ENCODE data around the gene STKLD1.
A peak's percentile ranks its signal among the peaks of the same experiment; 100 is the strongest.

The STKLD1 gene

GRCh38 chr9:133362359-133363044, 13.7 kb upstream of the STKLD1 start:
- peaks cover 31% of the 10 kb centered on the region for H3K36me3 ChIP-seq (ENCODE audit: insufficient read depth, low read length)
- peaks cover 2% of the 10 kb centered on the region for H3K4me1 ChIP-seq (ENCODE audit: control insufficient read depth, insufficient read depth, low read length, unreplicated experiment)
- H3K27me3 ChIP-seq (ENCODE audit: insufficient read depth, low read length), result no peaks in the 10 kb centered on the region
- H2AFZ ChIP-seq (ENCODE audit: low read length, unreplicated experiment), result no peak overlapping the region
- H3K4me3 ChIP-seq (ENCODE audit: low read depth, low read length), result no peak overlapping the region
- H3K27ac ChIP-seq (ENCODE audit: low read depth, low read length), result no peak overlapping the region
- peaks cover 37% of the 10 kb centered on the region for H3K79me2 ChIP-seq (ENCODE audit: control insufficient read depth, insufficient read depth, low read length, unreplicated experiment)

- Histone ChIP-seq H2AFZ (ENCODE audit: low read length, unreplicated experiment) (no peak overlapping the region), H3K4me3 (ENCODE audit: low read depth, low read length) (no peak overlapping the region), H3K27me3 (ENCODE audit: insufficient read depth, low read length) (no peaks in the 10 kb centered on the region), H3K79me2 (ENCODE audit: control insufficient read depth, insufficient read depth, low read length, unreplicated experiment) (peaks cover 73% of the 10 kb centered on the region), H3K27ac (ENCODE audit: low read depth, low read length) (no peak overlapping the region), H3K4me1 (ENCODE audit: control insufficient read depth, insufficient read depth, low read length, unreplicated experiment) (peaks cover 27% of the 10 kb centered on the region), H3K36me3 (ENCODE audit: insufficient read depth, low read length) (peaks cover 31% of the 10 kb centered on the region)
Measured at GRCh38 chr9:133366435-133366834, 9.7 kb upstream of the STKLD1 start.

- Histone ChIP-seq H3K4me1 (ENCODE audit: control insufficient read depth, insufficient read depth, low read length, unreplicated experiment) (peaks cover 35% of the 10 kb centered on the region), H3K27ac (ENCODE audit: low read depth, low read length) (no peak overlapping the region), H3K4me3 (ENCODE audit: low read depth, low read length) (no peak overlapping the region), H3K79me2 (ENCODE audit: control insufficient read depth, insufficient read depth, low read length, unreplicated experiment) (peaks cover 81% of the 10 kb centered on the region), H3K27me3 (ENCODE audit: insufficient read depth, low read length) (no peaks in the 10 kb centered on the region), H3K36me3 (ENCODE audit: insufficient read depth, low read length) (peaks cover 27% of the 10 kb centered on the region), H2AFZ (ENCODE audit: low read length, unreplicated experiment) (no peak overlapping the region)
Measured at GRCh38 chr9:133367221-133367620, 8.9 kb upstream of the STKLD1 start.

- H3K36me3 ChIP-seq (ENCODE audit: insufficient read depth, low read length), result peaks cover 25% of the 10 kb centered on the region
- H3K79me2 ChIP-seq (ENCODE audit: control insufficient read depth, insufficient read depth, low read length, unreplicated experiment), result peaks cover 87% of the 10 kb centered on the region
- peaks cover 40% of the 10 kb centered on the region for H3K4me1 ChIP-seq (ENCODE audit: control insufficient read depth, insufficient read depth, low read length, unreplicated experiment)
- H2AFZ ChIP-seq (ENCODE audit: low read length, unreplicated experiment), result no peak overlapping the region
- no peaks in the 10 kb centered on the region for H3K27me3 ChIP-seq (ENCODE audit: insufficient read depth, low read length)
- no peak overlapping the region for H3K4me3 ChIP-seq (ENCODE audit: low read depth, low read length)
- no peak overlapping the region for H3K27ac ChIP-seq (ENCODE audit: low read depth, low read length)
Measured at GRCh38 chr9:133367778-133368177, 8.4 kb upstream of the STKLD1 start.

- peaks cover 89% of the 10 kb centered on the region for H3K79me2 ChIP-seq (ENCODE audit: control insufficient read depth, insufficient read depth, low read length, unreplicated experiment)
- H3K27ac ChIP-seq (ENCODE audit: low read depth, low read length), result no peak overlapping the region
- H3K27me3 ChIP-seq (ENCODE audit: insufficient read depth, low read length), result no peaks in the 10 kb centered on the region
- no peak overlapping the region for H2AFZ ChIP-seq (ENCODE audit: low read length, unreplicated experiment)
- H3K36me3 ChIP-seq (ENCODE audit: insufficient read depth, low read length), result peaks cover 21% of the 10 kb centered on the region
- no peak overlapping the region for H3K4me3 ChIP-seq (ENCODE audit: low read depth, low read length)
- peaks cover 43% of the 10 kb centered on the region for H3K4me1 ChIP-seq (ENCODE audit: control insufficient read depth, insufficient read depth, low read length, unreplicated experiment)
Measured at GRCh38 chr9:133368249-133368881, 7.8 kb upstream of the STKLD1 start.

- H3K27ac ChIP-seq (ENCODE audit: low read depth, low read length), result no peak overlapping the region
- peaks cover 48% of the 10 kb centered on the region for H3K4me1 ChIP-seq (ENCODE audit: control insufficient read depth, insufficient read depth, low read length, unreplicated experiment)
- peaks cover 19% of the 10 kb centered on the region for H3K36me3 ChIP-seq (ENCODE audit: insufficient read depth, low read length)
- no peaks in the 10 kb centered on the region for H3K27me3 ChIP-seq (ENCODE audit: insufficient read depth, low read length)
- H3K4me3 ChIP-seq (ENCODE audit: low read depth, low read length), result no peak overlapping the region
- H2AFZ ChIP-seq (ENCODE audit: low read length, unreplicated experiment), result no peak overlapping the region
- peaks cover 96% of the 10 kb centered on the region for H3K79me2 ChIP-seq (ENCODE audit: control insufficient read depth, insufficient read depth, low read length, unreplicated experiment)
Measured at GRCh38 chr9:133369422-133369821, 6.7 kb upstream of the STKLD1 start.

GRCh38 chr9:133369933-133370332, 6.2 kb upstream of the STKLD1 start:
- peaks cover 48% of the 10 kb centered on the region for H3K4me1 ChIP-seq (ENCODE audit: control insufficient read depth, insufficient read depth, low read length, unreplicated experiment)

GRCh38 chr9:133370685-133371084, 5.5 kb upstream of the STKLD1 start:
- Histone ChIP-seq H3K36me3 (ENCODE audit: insufficient read depth, low read length) (peaks cover 13% of the 10 kb centered on the region), H3K27me3 (ENCODE audit: insufficient read depth, low read length) (no peaks in the 10 kb centered on the region), H2AFZ (ENCODE audit: low read length, unreplicated experiment) (no peak overlapping the region), H3K79me2 (ENCODE audit: control insufficient read depth, insufficient read depth, low read length, unreplicated experiment) (peaks cover 99% of the 10 kb centered on the region), H3K4me3 (ENCODE audit: low read depth, low read length) (no peak overlapping the region), H3K27ac (ENCODE audit: low read depth, low read length) (no peak overlapping the region), H3K4me1 (ENCODE audit: control insufficient read depth, insufficient read depth, low read length, unreplicated experiment) (peaks cover 48% of the 10 kb centered on the region)

More at GRCh38 chr9:133369933-133370332, 6.2 kb upstream of the STKLD1 start:
- no peak overlapping the region for H3K4me3 ChIP-seq (ENCODE audit: low read depth, low read length)
- H3K27me3 ChIP-seq (ENCODE audit: insufficient read depth, low read length), result no peaks in the 10 kb centered on the region
- H3K79me2 ChIP-seq (ENCODE audit: control insufficient read depth, insufficient read depth, low read length, unreplicated experiment), result peaks cover 98% of the 10 kb centered on the region
- H3K27ac ChIP-seq (ENCODE audit: low read depth, low read length), result no peak overlapping the region
- H3K36me3 ChIP-seq (ENCODE audit: insufficient read depth, low read length), result peaks cover 15% of the 10 kb centered on the region
- H2AFZ ChIP-seq (ENCODE audit: low read length, unreplicated experiment), result no peak overlapping the region

GRCh38 chr9:133371261-133371711, 4.9 kb upstream of the STKLD1 start:
- no peak overlapping the region for H2AFZ ChIP-seq (ENCODE audit: low read length, unreplicated experiment)
- no peak overlapping the region for H3K4me3 ChIP-seq (ENCODE audit: low read depth, low read length)
- H3K27me3 ChIP-seq (ENCODE audit: insufficient read depth, low read length), result no peaks in the 10 kb centered on the region
- peaks cover 95% of the 10 kb centered on the region for H3K79me2 ChIP-seq (ENCODE audit: control insufficient read depth, insufficient read depth, low read length, unreplicated experiment)
- H3K27ac ChIP-seq (ENCODE audit: low read depth, low read length), result no peak overlapping the region
- peaks cover 48% of the 10 kb centered on the region for H3K4me1 ChIP-seq (ENCODE audit: control insufficient read depth, insufficient read depth, low read length, unreplicated experiment)
- peaks cover 9% of the 10 kb centered on the region for H3K36me3 ChIP-seq (ENCODE audit: insufficient read depth, low read length)

- Histone ChIP-seq H3K27me3 (ENCODE audit: insufficient read depth, low read length) (no peaks in the 10 kb centered on the region), H3K27ac (ENCODE audit: low read depth, low read length) (no peak overlapping the region), H3K36me3 (ENCODE audit: insufficient read depth, low read length) (peaks cover under 1% of the 10 kb centered on the region), H2AFZ (ENCODE audit: low read length, unreplicated experiment) (no peak overlapping the region), H3K4me3 (ENCODE audit: low read depth, low read length) (no peak overlapping the region), H3K79me2 (ENCODE audit: control insufficient read depth, insufficient read depth, low read length, unreplicated experiment) (peaks cover 91% of the 10 kb centered on the region), H3K4me1 (ENCODE audit: control insufficient read depth, insufficient read depth, low read length, unreplicated experiment) (peaks cover 48% of the 10 kb centered on the region)
Measured at GRCh38 chr9:133372144-133372543, 4.0 kb upstream of the STKLD1 start.

GRCh38 chr9:133374612-133375115, 1.5 kb upstream of the STKLD1 start:
- peak overlapping the region; percentile 90 for H3K27ac ChIP-seq (ENCODE audit: low read depth, low read length)
- peak overlapping the region; percentile 85 for H3K4me3 ChIP-seq (ENCODE audit: low read depth, low read length)
- no peaks in the 10 kb centered on the region for H3K27me3 ChIP-seq (ENCODE audit: insufficient read depth, low read length)
- peaks cover 34% of the 10 kb centered on the region for H3K4me1 ChIP-seq (ENCODE audit: control insufficient read depth, insufficient read depth, low read length, unreplicated experiment)
- no peak overlapping the region for H2AFZ ChIP-seq (ENCODE audit: low read length, unreplicated experiment)
- H3K79me2 ChIP-seq (ENCODE audit: control insufficient read depth, insufficient read depth, low read length, unreplicated experiment), result peaks cover 66% of the 10 kb centered on the region
- no peaks in the 10 kb centered on the region; the same call in 1 of the 2 replicates for H3K36me3 ChIP-seq (ENCODE audit: insufficient read depth, low read length)

All from ACC112 (cell line).